Suprapubic skin (tissue), 4 donors: ENCODE data around the gene OTULINL.

Source experiments
- EP300 ChIP-seq: sonication (generic); formaldehyde crosslinking; IDR thresholded peaks from one replicate; pipeline ENCODE4 v1.6.1; 2017; ENCODE audit warnings: antibody characterized with exemption
- POLR2A ChIP-seq, 2 donors: fragments of 450-650 bp; IDR thresholded peaks; one replicate each; pipeline ENCODE4 v1.6.1; 2017; ENCODE audit warnings: antibody characterized with exemption in 2 of 2, mild to moderate bottlenecking in 2 of 2, moderate library complexity in 2 of 2
- POLR2AphosphoS5 ChIP-seq, 3 donors: sonication (generic); formaldehyde crosslinking; IDR thresholded peaks; one replicate each; pipeline ENCODE4 v1.6.1; 2017; ENCODE audit warnings: antibody characterized with exemption in 3 of 3
- TF ChIP-seq, protein P1 (sequence below), 2 donors: fragments of 200-600 bp in 1 of 2; fragments of 450-650 bp in 1 of 2; sonication (generic) in 1 of 2; IDR thresholded peaks; one replicate each; pipeline ENCODE4 v1.5.1; 2016 to 2019; ENCODE audit warnings: antibody characterized with exemption in 2 of 2, mild to moderate bottlenecking in 1 of 2, moderate library complexity in 1 of 2

- TF ChIP-seq, protein P1, sequence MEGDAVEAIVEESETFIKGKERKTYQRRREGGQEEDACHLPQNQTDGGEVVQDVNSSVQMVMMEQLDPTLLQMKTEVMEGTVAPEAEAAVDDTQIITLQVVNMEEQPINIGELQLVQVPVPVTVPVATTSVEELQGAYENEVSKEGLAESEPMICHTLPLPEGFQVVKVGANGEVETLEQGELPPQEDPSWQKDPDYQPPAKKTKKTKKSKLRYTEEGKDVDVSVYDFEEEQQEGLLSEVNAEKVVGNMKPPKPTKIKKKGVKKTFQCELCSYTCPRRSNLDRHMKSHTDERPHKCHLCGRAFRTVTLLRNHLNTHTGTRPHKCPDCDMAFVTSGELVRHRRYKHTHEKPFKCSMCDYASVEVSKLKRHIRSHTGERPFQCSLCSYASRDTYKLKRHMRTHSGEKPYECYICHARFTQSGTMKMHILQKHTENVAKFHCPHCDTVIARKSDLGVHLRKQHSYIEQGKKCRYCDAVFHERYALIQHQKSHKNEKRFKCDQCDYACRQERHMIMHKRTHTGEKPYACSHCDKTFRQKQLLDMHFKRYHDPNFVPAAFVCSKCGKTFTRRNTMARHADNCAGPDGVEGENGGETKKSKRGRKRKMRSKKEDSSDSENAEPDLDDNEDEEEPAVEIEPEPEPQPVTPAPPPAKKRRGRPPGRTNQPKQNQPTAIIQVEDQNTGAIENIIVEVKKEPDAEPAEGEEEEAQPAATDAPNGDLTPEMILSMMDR (IDR thresholded peaks at IDR 0.05), result no peak
- TF ChIP-seq POLR2A (IDR thresholded peaks at IDR 0.05) (no peak), EP300 (no peak), POLR2AphosphoS5 (IDR thresholded peaks at IDR 0.05) (no peak)
Measured at GRCh38 chr5:14650052-14650451, 68.5 kb downstream of the OTULINL start.
